ENCODE data around the gene MROH2A.

The MROH2A gene

GRCh38 chr2:233822781-233823730, 44.9 kb downstream of the MROH2A start:
- no peak for TF ChIP-seq FOXP2 (optimal IDR thresholded peaks at IDR 0.05; ENCODE audit: borderline replicate concordance, extremely low read depth, extremely low read length, insufficient read depth)
- TF ChIP-seq REST (IDR thresholded peaks at IDR 0.05; ENCODE audit: insufficient read depth in 1 of 2, low read depth in 2 of 2, low read length in 2 of 2), result no peak
- TF ChIP-seq TAF1 (IDR thresholded peaks at IDR 0.05; ENCODE audit: borderline replicate concordance, insufficient read depth, low read length), result no peak
- no peak for TF ChIP-seq SIN3A (IDR thresholded peaks at IDR 0.05; ENCODE audit: borderline replicate concordance, insufficient read depth, low read length)
- TF ChIP-seq POLR2AphosphoS5 (IDR thresholded peaks at IDR 0.05; ENCODE audit: low read depth, low read length), result no peak

- no peak for TF ChIP-seq TAF1 (IDR thresholded peaks at IDR 0.05; ENCODE audit: borderline replicate concordance, insufficient read depth, low read length)
- no peak for TF ChIP-seq POLR2AphosphoS5 (IDR thresholded peaks at IDR 0.05; ENCODE audit: low read depth, low read length)
- no peak for TF ChIP-seq SIN3A (IDR thresholded peaks at IDR 0.05; ENCODE audit: borderline replicate concordance, insufficient read depth, low read length)
- TF ChIP-seq REST (IDR thresholded peaks at IDR 0.05; ENCODE audit: insufficient read depth in 1 of 2, low read depth in 2 of 2, low read length in 2 of 2), result no peak
- TF ChIP-seq FOXP2 (optimal IDR thresholded peaks at IDR 0.05; ENCODE audit: borderline replicate concordance, extremely low read depth, extremely low read length, insufficient read depth), result no peak
Observed at GRCh38 chr2:233823731-233824121, 45.6 kb downstream of the MROH2A start.

- TF ChIP-seq FOXP2 (optimal IDR thresholded peaks at IDR 0.05; ENCODE audit: borderline replicate concordance, extremely low read depth, extremely low read length, insufficient read depth) (no peak), SIN3A (IDR thresholded peaks at IDR 0.05; ENCODE audit: borderline replicate concordance, insufficient read depth, low read length) (no peak), POLR2AphosphoS5 (IDR thresholded peaks at IDR 0.05; ENCODE audit: low read depth, low read length) (no peak), REST (IDR thresholded peaks at IDR 0.05; ENCODE audit: insufficient read depth in 1 of 2, low read depth in 2 of 2, low read length in 2 of 2) (no peak), TAF1 (IDR thresholded peaks at IDR 0.05; ENCODE audit: borderline replicate concordance, insufficient read depth, low read length) (no peak)
Observed at GRCh38 chr2:233824373-233824772, 46.2 kb downstream of the MROH2A start.

GRCh38 chr2:233828546-233829192, 50.5 kb downstream of the MROH2A start:
- TF ChIP-seq REST (IDR thresholded peaks at IDR 0.05; ENCODE audit: insufficient read depth in 1 of 2, low read depth in 2 of 2, low read length in 2 of 2) (no peak), TAF1 (IDR thresholded peaks at IDR 0.05; ENCODE audit: borderline replicate concordance, insufficient read depth, low read length) (no peak)
